ENCODE data around the gene COL18A1. TPM values are rescaled to one million over a fixed set of nuclear protein-coding genes. Genes with fewer than 3 reads are reported as not detected.

Gene COL18A1
- total RNA-seq, 2 donors from 2014 or later = 0.31 to 1.3 TPM

- no peaks in the 10 kb centered on the region for H3K27me3 Mint-ChIP-seq
Measured at GRCh38 chr21:45546636-45547544, 141.9 kb downstream of the COL18A1 start.

GRCh38 chr21:45547545-45547900 is 142.6 kb downstream of the COL18A1 start:
- H3K4me3 Mint-ChIP-seq = no peak overlapping the region
- no peak overlapping the region for H3K27ac Mint-ChIP-seq
- H3K27me3 Mint-ChIP-seq = no peaks in the 10 kb centered on the region

More at GRCh38 chr21:45546636-45547544, 141.9 kb downstream of the COL18A1 start:
- H3K4me1 Mint-ChIP-seq (ENCODE audit: low read depth in 2 of 2) = peaks cover 23 to 24% of the 10 kb centered on the region in 2 donors
- ATAC-seq (no peak), DNase-seq (ENCODE audit: low spot score) (no peak)
- H3K36me3 Mint-ChIP-seq = no peaks in the 10 kb centered on the region
- H3K9me3 Mint-ChIP-seq = no peaks in the 10 kb centered on the region
- no peak overlapping the region for H3K27ac Mint-ChIP-seq
- no peak overlapping the region for H3K4me3 Mint-ChIP-seq

GRCh38 chr21:45548711-45549491 is 143.9 kb downstream of the COL18A1 start:
- H3K36me3 Mint-ChIP-seq = no peaks in the 10 kb centered on the region
- peaks cover 24 to 26% of the 10 kb centered on the region in 2 donors for H3K4me1 Mint-ChIP-seq (ENCODE audit: low read depth in 2 of 2)
- ATAC-seq = no peak
- H3K27me3 Mint-ChIP-seq = no peaks in the 10 kb centered on the region
- H3K27ac Mint-ChIP-seq = peak overlapping the region in 1 of 2 donors; percentile 69
- peak overlapping the region; percentile 47 for H3K4me3 Mint-ChIP-seq
- DNase-seq (ENCODE audit: low spot score) = no peak
- no peaks in the 10 kb centered on the region for H3K9me3 Mint-ChIP-seq

More at GRCh38 chr21:45547545-45547900, 142.6 kb downstream of the COL18A1 start:
- ATAC-seq (no peak), DNase-seq (ENCODE audit: low spot score) (no peak)
- Mint-ChIP-seq H3K9me3 (no peaks in the 10 kb centered on the region), H3K36me3 (no peaks in the 10 kb centered on the region), H3K4me1 (ENCODE audit: low read depth in 2 of 2) (peaks cover 24 to 26% of the 10 kb centered on the region in 2 donors)

- Mint-ChIP-seq H3K4me1 (ENCODE audit: low read depth in 2 of 2) (peaks cover 28 to 31% of the 10 kb centered on the region in 2 donors), H3K4me3 (peak overlapping the region; percentile 94), H3K27ac (peak overlapping the region; percentile 95 to 98), H3K27me3 (no peaks in the 10 kb centered on the region), H3K9me3 (no peaks in the 10 kb centered on the region), H3K36me3 (no peaks in the 10 kb centered on the region)
- ATAC-seq (no peak), DNase-seq (ENCODE audit: low spot score) (peak; percentile 56)
Measured at GRCh38 chr21:45549626-45550463, 144.9 kb downstream of the COL18A1 start.

GRCh38 chr21:45550522-45551210 is 145.7 kb downstream of the COL18A1 start:
- no peaks in the 10 kb centered on the region for H3K9me3 Mint-ChIP-seq
- peaks cover 28 to 32% of the 10 kb centered on the region in 2 donors for H3K4me1 Mint-ChIP-seq (ENCODE audit: low read depth in 2 of 2)
- H3K27me3 Mint-ChIP-seq = no peaks in the 10 kb centered on the region
- H3K36me3 Mint-ChIP-seq = no peaks in the 10 kb centered on the region
- DNase-seq (ENCODE audit: low spot score) (no peak), ATAC-seq (peak in 1 of 2 donors; percentile 43)
- peak overlapping the region; percentile 94 for H3K4me3 Mint-ChIP-seq
- H3K27ac Mint-ChIP-seq = peak overlapping the region; percentile 95 to 98

- H3K36me3 Mint-ChIP-seq = no peaks in the 10 kb centered on the region
- peak overlapping the region; percentile 95 to 98 for H3K27ac Mint-ChIP-seq
- peak overlapping the region; percentile 94 for H3K4me3 Mint-ChIP-seq
- DNase-seq (ENCODE audit: low spot score) (no peak), ATAC-seq (peak in 1 of 2 donors; percentile 57)
- peaks cover 28 to 32% of the 10 kb centered on the region in 2 donors for H3K4me1 Mint-ChIP-seq (ENCODE audit: low read depth in 2 of 2)
- no peaks in the 10 kb centered on the region for H3K9me3 Mint-ChIP-seq
- H3K27me3 Mint-ChIP-seq = no peaks in the 10 kb centered on the region
Measured at GRCh38 chr21:45551316-45551715, 146.4 kb downstream of the COL18A1 start.

GRCh38 chr21:45551783-45552695 is 147.1 kb downstream of the COL18A1 start:
- no peak for ATAC-seq
- DNase-seq (ENCODE audit: low spot score) = peak; percentile 48
- peak overlapping the region; percentile 95 to 98 for H3K27ac Mint-ChIP-seq
- H3K4me3 Mint-ChIP-seq = peak overlapping the region; percentile 94
- H3K9me3 Mint-ChIP-seq = no peaks in the 10 kb centered on the region
- peaks cover 28 to 32% of the 10 kb centered on the region in 2 donors for H3K4me1 Mint-ChIP-seq (ENCODE audit: low read depth in 2 of 2)
- no peaks in the 10 kb centered on the region for H3K36me3 Mint-ChIP-seq
- no peaks in the 10 kb centered on the region for H3K27me3 Mint-ChIP-seq

GRCh38 chr21:45552696-45553391 is 147.9 kb downstream of the COL18A1 start:
- peak; percentile 59 for DNase-seq (ENCODE audit: low spot score)
- Mint-ChIP-seq H3K9me3 (no peaks in the 10 kb centered on the region), H3K4me3 (peak overlapping the region; percentile 50), H3K4me1 (ENCODE audit: low read depth in 2 of 2) (peaks cover 28 to 32% of the 10 kb centered on the region in 2 donors), H3K36me3 (no peaks in the 10 kb centered on the region), H3K27me3 (no peaks in the 10 kb centered on the region), H3K27ac (peak overlapping the region in 1 of 2 donors; percentile 21)
- no peak for ATAC-seq

GRCh38 chr21:45554477-45555175 is 149.7 kb downstream of the COL18A1 start:
- ATAC-seq = peak; percentile 89 to 90
- H3K27ac Mint-ChIP-seq = peak overlapping the region; percentile 92
- H3K36me3 Mint-ChIP-seq = no peaks in the 10 kb centered on the region
- H3K4me1 Mint-ChIP-seq (ENCODE audit: low read depth in 2 of 2) = peaks cover 23 to 26% of the 10 kb centered on the region in 2 donors
- DNase-seq (ENCODE audit: low spot score) = peak; percentile 88
- no peaks in the 10 kb centered on the region for H3K9me3 Mint-ChIP-seq
- H3K4me3 Mint-ChIP-seq = peak overlapping the region; percentile 98
- H3K27me3 Mint-ChIP-seq = no peaks in the 10 kb centered on the region

- H3K36me3 Mint-ChIP-seq = no peaks in the 10 kb centered on the region
- no peak for DNase-seq (ENCODE audit: low spot score)
- peaks cover 21 to 25% of the 10 kb centered on the region in 2 donors for H3K4me1 Mint-ChIP-seq (ENCODE audit: low read depth in 2 of 2)
- H3K9me3 Mint-ChIP-seq = no peaks in the 10 kb centered on the region
- H3K4me3 Mint-ChIP-seq = no peak overlapping the region
- no peak for ATAC-seq
- peaks cover 0 to 2% of the 10 kb centered on the region in 2 donors for H3K27me3 Mint-ChIP-seq
- H3K27ac Mint-ChIP-seq = no peak overlapping the region
Measured at GRCh38 chr21:45555251-45555556, 150.2 kb downstream of the COL18A1 start.

- peak; percentile 73 for DNase-seq (ENCODE audit: low spot score)
- ATAC-seq = peak; percentile 51 to 79
- Mint-ChIP-seq H3K4me1 (ENCODE audit: low read depth in 2 of 2) (peaks cover 16 to 20% of the 10 kb centered on the region in 2 donors), H3K4me3 (peak overlapping the region; percentile 34), H3K27me3 (peaks cover 0 to 7% of the 10 kb centered on the region in 2 donors), H3K27ac (no peak overlapping the region), H3K9me3 (no peaks in the 10 kb centered on the region), H3K36me3 (no peaks in the 10 kb centered on the region)
Measured at GRCh38 chr21:45555557-45556301, 150.8 kb downstream of the COL18A1 start.
